Measurements from ENCODE around the gene RAPGEFL1. TPM values are rescaled to one million over a fixed set of nuclear protein-coding genes. Genes with fewer than 3 reads are reported as not detected.
"Not testable (repeated sequence)": the region's sequence is repeated elsewhere in the genome, so short reads cannot be mapped to it uniquely, and the experiment has no call there.

Gene RAPGEFL1
- total RNA-seq, 1 donor from 2014 or later: 24.1 TPM

GRCh38 chr17:40230670-40231069 is 53.4 kb downstream of the RAPGEFL1 start:
- no peak overlapping the region for H3K27ac Mint-ChIP-seq (ENCODE audit: unreplicated experiment)

GRCh38 chr17:40231928-40232327 is 54.7 kb downstream of the RAPGEFL1 start:
- DNase-seq (ENCODE audit: low read depth, low spot score); H3K27me3 Mint-ChIP-seq (ENCODE audit: low read depth); H3K9me3 Mint-ChIP-seq; H3K4me1 Mint-ChIP-seq; H3K4me3 Mint-ChIP-seq; H3K27ac Mint-ChIP-seq (ENCODE audit: unreplicated experiment); H3K36me3 Mint-ChIP-seq (ENCODE audit: low read depth): not testable (repeated sequence)

More at GRCh38 chr17:40230670-40231069, 53.4 kb downstream of the RAPGEFL1 start:
- TF ChIP-seq CTCF (conservative IDR thresholded peaks at IDR 0.05): no peak
- peaks cover 4% of the 10 kb centered on the region for H3K36me3 Mint-ChIP-seq (ENCODE audit: low read depth)
- H3K27me3 Mint-ChIP-seq (ENCODE audit: low read depth): no peaks in the 10 kb centered on the region
- no peaks in the 10 kb centered on the region for H3K4me1 Mint-ChIP-seq
- H3K9me3 Mint-ChIP-seq: no peaks in the 10 kb centered on the region
- H3K4me3 Mint-ChIP-seq: no peak overlapping the region
- no peak for DNase-seq (ENCODE audit: low read depth, low spot score)

GRCh38 chr17:40241252-40241834 is 64.1 kb downstream of the RAPGEFL1 start:
- Mint-ChIP-seq H3K4me1 (peaks cover 19% of the 10 kb centered on the region), H3K9me3 (no peaks in the 10 kb centered on the region), H3K36me3 (ENCODE audit: low read depth) (no peaks in the 10 kb centered on the region), H3K27me3 (ENCODE audit: low read depth) (no peaks in the 10 kb centered on the region), H3K4me3 (no peak overlapping the region), H3K27ac (ENCODE audit: unreplicated experiment) (no peak overlapping the region)
- DNase-seq (ENCODE audit: low read depth, low spot score): no peak
- TF ChIP-seq CTCF (conservative IDR thresholded peaks at IDR 0.05): no peak

- Mint-ChIP-seq H3K9me3 (no peaks in the 10 kb centered on the region), H3K27me3 (ENCODE audit: low read depth) (no peaks in the 10 kb centered on the region)
Measured at GRCh38 chr17:40242774-40243173, 65.5 kb downstream of the RAPGEFL1 start.

GRCh38 chr17:40243761-40244160 is 66.5 kb downstream of the RAPGEFL1 start:
- Mint-ChIP-seq H3K4me1 (peaks cover 23% of the 10 kb centered on the region), H3K36me3 (ENCODE audit: low read depth) (no peaks in the 10 kb centered on the region), H3K9me3 (no peaks in the 10 kb centered on the region), H3K27me3 (ENCODE audit: low read depth) (no peaks in the 10 kb centered on the region), H3K4me3 (no peak overlapping the region), H3K27ac (ENCODE audit: unreplicated experiment) (peak overlapping the region; percentile 76)
- no peak for DNase-seq (ENCODE audit: low read depth, low spot score)
- TF ChIP-seq CTCF (conservative IDR thresholded peaks at IDR 0.05): no peak

More at GRCh38 chr17:40242774-40243173, 65.5 kb downstream of the RAPGEFL1 start:
- TF ChIP-seq CTCF (conservative IDR thresholded peaks at IDR 0.05): no peak
- Mint-ChIP-seq H3K36me3 (ENCODE audit: low read depth) (no peaks in the 10 kb centered on the region), H3K4me3 (no peak overlapping the region), H3K27ac (ENCODE audit: unreplicated experiment) (no peak overlapping the region), H3K4me1 (peaks cover 19% of the 10 kb centered on the region)
- no peak for DNase-seq (ENCODE audit: low read depth, low spot score)

- H3K4me1 Mint-ChIP-seq: peaks cover 28% of the 10 kb centered on the region
- TF ChIP-seq CTCF (conservative IDR thresholded peaks at IDR 0.05): no peak
- DNase-seq (ENCODE audit: low read depth, low spot score): no peak
- no peaks in the 10 kb centered on the region for H3K27me3 Mint-ChIP-seq (ENCODE audit: low read depth)
- no peak overlapping the region for H3K4me3 Mint-ChIP-seq
- H3K36me3 Mint-ChIP-seq (ENCODE audit: low read depth): no peaks in the 10 kb centered on the region
- H3K27ac Mint-ChIP-seq (ENCODE audit: unreplicated experiment): peak overlapping the region; percentile 76
- no peaks in the 10 kb centered on the region for H3K9me3 Mint-ChIP-seq
Measured at GRCh38 chr17:40244255-40244654, 67.0 kb downstream of the RAPGEFL1 start.

Small RNAs within 50 kb of the gene (microRNA-seq; reads per million reads assigned to microRNA genes)
- 10.1 reads per million, percentile 18 among the genes with 10 or more reads in this experiment for gene MIR6866
- gene MIR6867: not detected

Other genes starting within 250 kb of the RAPGEFL1 start
- gene ORMDL3, start 249.9 kb upstream of the RAPGEFL1 start, total RNA-seq: 42.2 and 47.8 TPM in 2 replicates
- not detected in 2 replicates for gene LRRC3C, start 249.7 kb upstream of the RAPGEFL1 start, total RNA-seq
- gene GSDMA, start 214.5 kb upstream of the RAPGEFL1 start, total RNA-seq: not detected in 2 replicates
- 157 and 158 TPM in 2 replicates for gene PSMD3, start 196.7 kb upstream of the RAPGEFL1 start, total RNA-seq
- not detected in 2 replicates for gene CSF3, start 162.0 kb upstream of the RAPGEFL1 start, total RNA-seq
- 147 and 154 TPM in 2 replicates for gene MED24, start 123.1 kb upstream of the RAPGEFL1 start, total RNA-seq
- 15.0 and 15.3 TPM in 2 replicates for gene THRA, start 114.5 kb upstream of the RAPGEFL1 start, total RNA-seq
- gene NR1D1, start 76.9 kb upstream of the RAPGEFL1 start, total RNA-seq: 2.5 and 2.8 TPM in 2 replicates
- gene MSL1, start 55.5 kb upstream of the RAPGEFL1 start, total RNA-seq: 147 and 153 TPM in 2 replicates
- 130 and 138 TPM in 2 replicates for gene CASC3, start 36.9 kb upstream of the RAPGEFL1 start, total RNA-seq
- 28.7 and 30.2 TPM in 2 replicates for gene WIPF2, start 41.8 kb downstream of the RAPGEFL1 start, total RNA-seq
- 94.5 and 104 TPM in 2 replicates for gene CDC6, start 110.4 kb downstream of the RAPGEFL1 start, total RNA-seq
- 22.3 and 25.9 TPM in 2 replicates for gene RARA, start 131.7 kb downstream of the RAPGEFL1 start, total RNA-seq
- 0.34 TPM in 1 of 2 replicates, not detected in the other for gene GJD3, start 187.3 kb downstream of the RAPGEFL1 start, total RNA-seq
- 295 and 302 TPM in 2 replicates for gene TOP2A, start 240.4 kb downstream of the RAPGEFL1 start, total RNA-seq

All from neural crest cell (in vitro differentiated cells).